ENCODE results near the gene ASTN1. TPM values are rescaled to one million over a fixed set of nuclear protein-coding genes. Genes with fewer than 3 reads are reported as not detected.
"Not testable (repeated sequence)": the region's sequence is repeated elsewhere in the genome, so short reads cannot be mapped to it uniquely, and the experiment has no call there.

The ASTN1 gene
- total RNA-seq, 3 donors from 2014 or later (not counting 1 experiment from before 2014, with no cell fraction given), result not detected

GRCh38 chr1:177077734-177078499 lies 86.6 kb downstream of the ASTN1 start:
- H3K36me3 Mint-ChIP-seq, result no peaks in the 10 kb centered on the region
- H3K4me3 Mint-ChIP-seq, result no peak overlapping the region
- no peak overlapping the region for H3K27ac Mint-ChIP-seq
- no peak for TF ChIP-seq CTCF (IDR thresholded peaks at IDR 0.05)
- no peaks in the 10 kb centered on the region for H3K36me3 ChIP-seq (ENCODE audit: control insufficient read depth, insufficient read depth, low read length)
- H3K4me3 ChIP-seq (ENCODE audit: low read length), result no peak overlapping the region
- no peaks in the 10 kb centered on the region for H3K9me3 ChIP-seq (ENCODE audit: control insufficient read depth, insufficient read depth, low read length)
- no peaks in the 10 kb centered on the region for H3K27me3 Mint-ChIP-seq (ENCODE audit: low read depth in 2 of 2)
- WGBS (ENCODE audit: insufficient coverage), result 67% methylated on average over 4 of the region's 4 CpGs
- no peaks in the 10 kb centered on the region for H3K4me1 ChIP-seq (ENCODE audit: control insufficient read depth, insufficient read depth, low read length)
- intact Hi-C loops (cut with micrococcal nuclease), result no loop called here
- no peak overlapping the region for H3K27ac ChIP-seq (ENCODE audit: low read length)
- no peaks in the 10 kb centered on the region for H3K4me1 Mint-ChIP-seq
- H3K27me3 ChIP-seq (ENCODE audit: control insufficient read depth, insufficient read depth, low read length), result no peaks in the 10 kb centered on the region
- ATAC-seq, result no peak
- DNase-seq, result no peak
- peaks cover 3 to 11% of the 10 kb centered on the region in 2 donors for H3K9me3 Mint-ChIP-seq

DNA sequence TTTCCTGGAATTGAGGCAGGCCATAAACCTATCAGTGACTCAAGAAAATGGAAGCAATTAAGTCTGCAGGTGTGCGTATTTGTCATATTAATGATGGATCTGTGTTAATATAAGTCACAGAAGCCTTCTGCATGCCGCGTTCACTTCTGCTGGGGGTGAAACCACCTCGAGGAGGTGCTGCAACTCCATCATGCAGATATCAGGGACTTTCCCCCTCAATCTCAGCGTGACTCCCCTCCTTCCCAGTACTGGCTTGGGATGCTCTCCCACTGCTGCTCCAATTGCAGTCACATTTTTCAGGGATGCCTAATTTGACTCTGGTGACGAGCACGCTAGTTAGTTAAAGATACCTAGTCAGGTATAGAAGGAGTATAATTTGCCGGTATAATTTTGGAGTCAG lies 87.5 kb downstream of the ASTN1 start:
- WGBS (ENCODE audit: insufficient coverage), result 91% methylated on average over 7 of the region's 8 CpGs
- intact Hi-C loops (cut with micrococcal nuclease), result no loop called here
- H3K27me3 Mint-ChIP-seq (ENCODE audit: low read depth in 2 of 2), result no peaks in the 10 kb centered on the region

DNA sequence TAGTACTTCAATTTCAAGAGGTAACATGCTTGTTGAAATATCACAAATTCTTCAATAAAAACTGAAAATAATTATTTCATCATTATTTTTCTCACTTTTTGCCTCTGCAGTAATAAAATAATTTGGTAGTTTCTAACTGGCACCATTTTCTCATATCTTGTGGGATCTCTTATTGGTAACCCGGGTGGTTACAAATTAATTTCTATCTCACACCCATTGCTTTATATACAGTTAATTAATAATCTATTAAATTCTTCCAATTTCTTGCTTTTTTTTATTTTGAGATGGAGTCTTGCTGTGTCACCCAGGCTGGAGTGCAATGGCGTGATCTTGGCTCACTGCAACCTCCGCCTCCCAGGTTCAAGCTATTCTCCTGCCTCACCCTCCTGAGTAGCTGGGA lies 89.7 kb downstream of the ASTN1 start:
- H3K36me3 Mint-ChIP-seq; H3K27ac Mint-ChIP-seq; H3K36me3 ChIP-seq (ENCODE audit: control insufficient read depth, insufficient read depth, low read length); H3K27ac ChIP-seq (ENCODE audit: low read length); H3K4me3 ChIP-seq (ENCODE audit: low read length); DNase-seq; H3K4me1 Mint-ChIP-seq; H3K4me3 Mint-ChIP-seq; H3K9me3 Mint-ChIP-seq; H3K4me1 ChIP-seq (ENCODE audit: control insufficient read depth, insufficient read depth, low read length); intact Hi-C loops (cut with micrococcal nuclease); H3K27me3 Mint-ChIP-seq (ENCODE audit: low read depth in 2 of 2); ATAC-seq; H3K9me3 ChIP-seq (ENCODE audit: control insufficient read depth, insufficient read depth, low read length); H3K27me3 ChIP-seq (ENCODE audit: control insufficient read depth, insufficient read depth, low read length): not testable (repeated sequence)
- 100% methylated on average over 2 of the region's 3 CpGs for WGBS (ENCODE audit: insufficient coverage)

More for the DNA sequence above, 87.5 kb downstream of the ASTN1 start:
- TF ChIP-seq CTCF (IDR thresholded peaks at IDR 0.05), result no peak
- H3K27ac ChIP-seq (ENCODE audit: low read length), result no peak overlapping the region
- no peaks in the 10 kb centered on the region for H3K27me3 ChIP-seq (ENCODE audit: control insufficient read depth, insufficient read depth, low read length)
- no peaks in the 10 kb centered on the region for H3K4me1 Mint-ChIP-seq
- no peak overlapping the region for H3K4me3 Mint-ChIP-seq
- H3K4me1 ChIP-seq (ENCODE audit: control insufficient read depth, insufficient read depth, low read length), result no peaks in the 10 kb centered on the region
- no peaks in the 10 kb centered on the region for H3K36me3 ChIP-seq (ENCODE audit: control insufficient read depth, insufficient read depth, low read length)
- H3K9me3 Mint-ChIP-seq, result peaks cover 3 to 11% of the 10 kb centered on the region in 2 donors
- ATAC-seq, result no peak
- no peaks in the 10 kb centered on the region for H3K9me3 ChIP-seq (ENCODE audit: control insufficient read depth, insufficient read depth, low read length)
- DNase-seq, result no peak
- no peak overlapping the region for H3K4me3 ChIP-seq (ENCODE audit: low read length)
- no peak overlapping the region for H3K27ac Mint-ChIP-seq
- no peaks in the 10 kb centered on the region for H3K36me3 Mint-ChIP-seq

- peaks cover 5% of the 10 kb centered on the region for H3K9me3 ChIP-seq (ENCODE audit: control insufficient read depth, insufficient read depth, low read length)
- no peaks in the 10 kb centered on the region for H3K4me1 ChIP-seq (ENCODE audit: control insufficient read depth, insufficient read depth, low read length)
- Mint-ChIP-seq H3K27ac (no peak overlapping the region), H3K4me1 (no peaks in the 10 kb centered on the region), H3K27me3 (ENCODE audit: low read depth in 2 of 2) (no peaks in the 10 kb centered on the region), H3K36me3 (no peaks in the 10 kb centered on the region), H3K4me3 (no peak overlapping the region), H3K9me3 (peaks cover 0 to 5% of the 10 kb centered on the region in 2 donors)
- no peak overlapping the region for H3K27ac ChIP-seq (ENCODE audit: low read length)
- TF ChIP-seq CTCF (IDR thresholded peaks at IDR 0.05), result no peak
- H3K27me3 ChIP-seq (ENCODE audit: control insufficient read depth, insufficient read depth, low read length), result no peaks in the 10 kb centered on the region
- no peak for ATAC-seq
- DNase-seq, result no peak
- WGBS (ENCODE audit: insufficient coverage), result 77% methylated on average over 3 of the region's 3 CpGs
- no peak overlapping the region for H3K4me3 ChIP-seq (ENCODE audit: low read length)
- no peaks in the 10 kb centered on the region for H3K36me3 ChIP-seq (ENCODE audit: control insufficient read depth, insufficient read depth, low read length)
- intact Hi-C loops (cut with micrococcal nuclease), result no loop called here
Measured at GRCh38 chr1:177069490-177069889, 95.0 kb downstream of the ASTN1 start.

All from natural killer cell (primary cell).